Measurements from ENCODE around the gene KBTBD4. TPM values are rescaled to one million over a fixed set of nuclear protein-coding genes. Genes with fewer than 3 reads are reported as not detected.
"Not testable (repeated sequence)": the region's sequence is repeated elsewhere in the genome, so short reads cannot be mapped to it uniquely, and the experiment has no call there.

Gene KBTBD4
- total RNA-seq, 6 experiments from 2014 or later, result 6.5 to 9.2 (median 7.3) TPM

DNA sequence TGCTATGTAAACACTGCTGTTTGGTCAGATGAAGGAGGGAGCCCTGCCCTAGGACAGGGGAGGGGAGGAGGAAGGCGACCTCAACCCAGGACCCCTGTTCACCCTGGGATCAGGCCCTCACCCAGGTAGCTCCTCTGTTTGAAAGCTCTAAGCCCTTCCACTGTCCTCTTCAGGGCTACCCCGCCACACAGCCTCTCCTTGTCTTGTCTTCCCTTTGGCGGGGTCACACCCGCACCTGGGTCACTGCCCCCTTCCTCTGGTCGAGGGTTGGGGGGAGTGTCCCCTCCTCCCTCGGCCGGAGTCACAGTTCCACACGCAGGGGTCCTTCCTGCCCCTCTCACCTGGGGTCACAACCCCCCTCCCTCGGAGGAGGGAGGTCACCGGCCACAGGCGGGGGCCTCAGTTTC lies 13.8 kb downstream of the KBTBD4 start:
- peak; percentile 12 to 44 (median 31) for ATAC-seq

GRCh38 chr11:47564366-47564765 lies 14.4 kb downstream of the KBTBD4 start:
- H3K9me3 ChIP-seq; H3K27me3 ChIP-seq; DNase-seq; ATAC-seq; H3K4me1 ChIP-seq; H3K36me3 ChIP-seq; intact Hi-C loops (cut with DNase I); H3K27ac ChIP-seq: not testable (repeated sequence)
- WGBS (ENCODE audit: insufficient coverage, low coverage, low lambda C conversion rate, missing lambda C conversion rate), result 69% methylated on average over 6 of the region's 10 CpGs
- H3K4me3 ChIP-seq, result peak overlapping the region in 1 of 3 donors; percentile 91

More for the DNA sequence above, 13.8 kb downstream of the KBTBD4 start:
- Histone ChIP-seq H3K27me3 (no peaks in the 10 kb centered on the region), H3K4me1 (peaks cover 0 to 9% (median 0%) of the 10 kb centered on the region in 4 donors), H3K4me3 (peak overlapping the region; percentile 84 to 97 (median 91)), H3K9me3 (no peaks in the 10 kb centered on the region), H3K36me3 (no peaks in the 10 kb centered on the region), H3K27ac (peak overlapping the region; percentile 71 to 73 (median 73))
- intact Hi-C loops (cut with DNase I), result no loop called here
- TF ChIP-seq CTCF (IDR thresholded peaks at IDR 0.05), result no peak
- TF ChIP-seq POLR2A (IDR thresholded peaks at IDR 0.05), result no peak
- WGBS (ENCODE audit: insufficient coverage, low coverage, low lambda C conversion rate, missing lambda C conversion rate), result 3% methylated on average over 7 of the region's 11 CpGs
- no peak for DNase-seq

DNA sequence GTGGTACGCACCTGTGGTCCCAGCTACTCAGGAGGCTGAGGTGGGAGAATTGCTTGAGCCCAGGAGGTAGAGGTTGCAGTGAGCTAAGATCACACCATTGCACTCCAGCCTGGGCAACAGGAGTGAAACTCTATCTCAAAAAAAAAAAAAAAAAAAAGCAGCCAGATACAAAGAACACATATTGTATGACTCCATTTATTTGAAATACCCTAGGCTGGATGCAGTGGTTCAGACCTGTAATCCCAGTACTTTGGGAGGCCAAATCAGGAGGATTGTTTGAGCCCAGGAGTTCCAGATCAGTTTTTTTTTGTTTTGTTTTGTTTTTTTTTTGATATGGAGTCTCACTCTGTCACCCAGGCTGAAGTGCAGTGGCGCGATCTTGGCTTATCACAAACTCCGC lies 16.4 kb downstream of the KBTBD4 start:
- DNase-seq; H3K27me3 ChIP-seq; intact Hi-C loops (cut with DNase I); H3K36me3 ChIP-seq; H3K27ac ChIP-seq; H3K9me3 ChIP-seq; H3K4me1 ChIP-seq; ATAC-seq; H3K4me3 ChIP-seq: not testable (repeated sequence)
- 95% methylated on average over 3 of the region's 4 CpGs for WGBS (ENCODE audit: insufficient coverage, low coverage, low lambda C conversion rate, missing lambda C conversion rate)

DNA sequence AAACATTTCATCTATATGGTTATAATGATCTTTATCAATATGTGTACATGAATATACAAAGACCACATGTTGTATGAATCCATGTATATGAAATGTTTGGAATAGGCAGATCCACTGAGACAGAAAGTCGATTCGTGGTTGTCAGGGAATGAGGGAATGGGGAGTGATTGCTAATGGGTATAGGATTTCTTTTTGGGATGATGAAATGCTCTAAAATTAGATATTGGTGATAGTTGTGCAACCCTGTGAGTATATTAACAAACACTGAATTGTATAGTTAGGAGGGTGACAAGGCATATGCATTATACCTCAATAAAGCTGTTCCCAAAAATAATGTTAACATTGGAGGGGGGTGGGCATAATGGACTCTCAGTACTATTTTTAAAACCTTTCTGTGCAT lies 18.3 kb downstream of the KBTBD4 start:
- peaks cover 0 to 6% (median 0%) of the 10 kb centered on the region in 4 donors for H3K4me1 ChIP-seq
- no peaks in the 10 kb centered on the region for H3K36me3 ChIP-seq
- WGBS (ENCODE audit: insufficient coverage, low coverage, low lambda C conversion rate, missing lambda C conversion rate), result 65% methylated on average over 2 of the region's 2 CpGs
- intact Hi-C loops (cut with DNase I), result no loop called here
- H3K27me3 ChIP-seq, result no peaks in the 10 kb centered on the region
- TF ChIP-seq CTCF (IDR thresholded peaks at IDR 0.05) (no peak), POLR2A (IDR thresholded peaks at IDR 0.05) (no peak)
- H3K9me3 ChIP-seq, result no peaks in the 10 kb centered on the region
- no peak overlapping the region for H3K27ac ChIP-seq
- no peak overlapping the region for H3K4me3 ChIP-seq
- ATAC-seq (no peak), DNase-seq (no peak)

DNA sequence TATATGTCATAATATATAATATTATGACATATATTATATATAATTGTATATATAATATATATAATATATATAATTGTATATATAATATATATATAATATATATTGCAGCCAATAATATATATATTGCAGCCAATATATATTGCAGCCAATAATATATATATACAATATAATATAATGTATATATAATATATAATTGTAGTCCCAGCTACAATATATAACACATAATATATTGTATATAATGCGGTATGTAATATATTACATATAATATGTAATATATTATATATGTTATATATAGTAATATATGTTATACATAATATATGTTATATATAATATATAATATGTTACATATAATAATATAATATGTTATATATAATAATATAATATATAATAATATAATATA lies 20.1 kb downstream of the KBTBD4 start:
- intact Hi-C loops (cut with DNase I), result no loop called here
- WGBS (ENCODE audit: insufficient coverage, low coverage, low lambda C conversion rate, missing lambda C conversion rate), result 100% methylated on average over 1 of the region's 1 CpG

GRCh38 chr11:47557004-47557403 lies 21.8 kb downstream of the KBTBD4 start:
- ATAC-seq; H3K4me1 ChIP-seq; intact Hi-C loops (cut with DNase I); H3K36me3 ChIP-seq; H3K9me3 ChIP-seq; H3K27ac ChIP-seq; DNase-seq; H3K4me3 ChIP-seq; H3K27me3 ChIP-seq: not testable (repeated sequence)
- 57% methylated on average over 12 of the region's 12 CpGs for WGBS (ENCODE audit: insufficient coverage, low coverage, low lambda C conversion rate, missing lambda C conversion rate)

More for the DNA sequence above, 20.1 kb downstream of the KBTBD4 start:
- DNase-seq (no peak), ATAC-seq (no peak)
- H3K4me1 ChIP-seq, result no peaks in the 10 kb centered on the region
- no peak for TF ChIP-seq CTCF (IDR thresholded peaks at IDR 0.05)
- no peak for TF ChIP-seq POLR2A (IDR thresholded peaks at IDR 0.05)
- no peak overlapping the region for H3K27ac ChIP-seq
- H3K9me3 ChIP-seq, result no peaks in the 10 kb centered on the region
- H3K4me3 ChIP-seq, result no peak overlapping the region
- no peaks in the 10 kb centered on the region for H3K27me3 ChIP-seq
- no peaks in the 10 kb centered on the region for H3K36me3 ChIP-seq

Measured in right lobe of liver (tissue), 6 donors.